ENCODE measurements around the gene PNKD.

DNA sequence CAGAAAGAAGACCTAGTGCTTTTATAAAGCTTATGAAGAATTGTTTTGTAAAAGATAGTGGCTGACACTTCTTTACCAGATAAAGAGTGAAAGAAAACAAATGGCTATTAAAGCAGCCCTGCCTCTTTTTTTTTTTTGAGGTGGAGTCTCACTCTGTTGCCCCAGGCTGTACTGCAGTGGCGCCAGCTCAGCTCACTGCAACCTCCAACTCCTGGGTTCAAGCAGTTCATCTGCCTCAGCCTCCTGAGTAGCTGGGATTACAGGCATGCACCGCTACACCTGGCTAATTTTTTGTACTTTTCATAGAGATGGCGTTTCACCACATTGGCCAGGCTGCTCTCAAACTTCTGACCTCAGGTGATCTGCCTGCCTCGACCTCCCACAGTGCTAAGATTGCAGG lies 40.5 kb upstream of the PNKD start:
- peak; percentile 35; the same call in 1 of the 2 replicates for TF ChIP-seq POLR2AphosphoS5 (IDR thresholded peaks at IDR 0.05; ENCODE audit: low read depth, low read length)
- no peak for TF ChIP-seq SPI1 (IDR thresholded peaks at IDR 0.05; ENCODE audit: low read depth, low read length)
- no peak for TF ChIP-seq TAF1 (IDR thresholded peaks at IDR 0.05; ENCODE audit: low read depth, low read length)

Measured in GM12891 (cell line).